ACHN (cell line): Measurements from ENCODE around the gene C11orf91.
"Not testable (repeated sequence)": the region's sequence is repeated elsewhere in the genome, so short reads cannot be mapped to it uniquely, and the experiment has no call there.

Experiments used
- DNase-seq: peaks from one replicate; pipeline ENCODE4 v3.0.0-alpha.2; 2015
- in situ Hi-C: cut with HindIII; loops from 2 replicates; pipeline ENCODE4 v1.10.0; 2017; ENCODE audit warnings: low sequenced_read_pairs, low pct_ligation_motif_present, low pct_unique_long_range_greater_than_20kb

C11orf91 gene

GRCh38 chr11:33723238-33723881, 22.7 kb upstream of the C11orf91 start:
- in situ Hi-C loops = no loop called here
- DNase-seq = peak; percentile 58

GRCh38 chr11:33722590-33723234, 22.1 kb upstream of the C11orf91 start:
- DNase-seq = no peak
- in situ Hi-C loops = no loop called here

- in situ Hi-C loops = no loop called here
These were observed 21.4 kb upstream of the C11orf91 start for GRCh38 chr11:33721984-33722383.

GRCh38 chr11:33721426-33721825, 20.8 kb upstream of the C11orf91 start:
- in situ Hi-C loops = no loop called here
- DNase-seq = no peak

More at GRCh38 chr11:33721984-33722383, 21.4 kb upstream of the C11orf91 start:
- DNase-seq = no peak

GRCh38 chr11:33719587-33719986, 19.0 kb upstream of the C11orf91 start:
- DNase-seq = no peak
- in situ Hi-C loops = no loop called here

- in situ Hi-C loops = no loop called here
- no peak for DNase-seq
These were observed 17.8 kb upstream of the C11orf91 start for GRCh38 chr11:33718440-33718839.

- in situ Hi-C loops = no loop called here
- DNase-seq = peak; percentile 50
These were observed 15.6 kb upstream of the C11orf91 start for GRCh38 chr11:33716243-33716642.

- in situ Hi-C loops = no loop called here
- no peak for DNase-seq
These were observed 13.3 kb upstream of the C11orf91 start for GRCh38 chr11:33713856-33714398.

GRCh38 chr11:33713151-33713855, 12.7 kb upstream of the C11orf91 start:
- no peak for DNase-seq
- in situ Hi-C loops = no loop called here

- no peak for DNase-seq
- in situ Hi-C loops = no loop called here
These were observed 11.8 kb upstream of the C11orf91 start for GRCh38 chr11:33712436-33712835.

- in situ Hi-C loops = no loop called here
- DNase-seq = no peak
These were observed 8.8 kb upstream of the C11orf91 start for GRCh38 chr11:33709466-33709865.

- no peak for DNase-seq
- in situ Hi-C loops = no loop called here
These were observed 8.4 kb upstream of the C11orf91 start for GRCh38 chr11:33708985-33709384.

- in situ Hi-C loops, DNase-seq: not testable (repeated sequence)
These were observed 7.2 kb upstream of the C11orf91 start for GRCh38 chr11:33707831-33708230.

GRCh38 chr11:33706966-33707365, 6.3 kb upstream of the C11orf91 start:
- DNase-seq = no peak
- in situ Hi-C loops = no loop called here

GRCh38 chr11:33706546-33706945, 5.9 kb upstream of the C11orf91 start:
- DNase-seq = no peak
- in situ Hi-C loops = no loop called here

GRCh38 chr11:33704240-33705002, 3.8 kb upstream of the C11orf91 start:
- in situ Hi-C loops = no loop called here
- DNase-seq = no peak

- no peak for DNase-seq
- in situ Hi-C loops = no loop called here
These were observed 3.2 kb upstream of the C11orf91 start for GRCh38 chr11:33703788-33704187.

- no peak for DNase-seq
- in situ Hi-C loops = no loop called here
These were observed 2.6 kb upstream of the C11orf91 start for GRCh38 chr11:33703234-33703633.
